Natural killer cell treated with Interleukin-12 subunit alpha and Interleukin-12 subunit beta and Interleukin-15 and Interleukin-18, amount 100 ng/mL, for 72 hours (primary cell): ENCODE data around the gene KRTAP1-1. TPM values are rescaled to one million over a fixed set of nuclear protein-coding genes. Genes with fewer than 3 reads are reported as not detected.
"Not testable (repeated sequence)": the region's sequence is repeated elsewhere in the genome, so short reads cannot be mapped to it uniquely, and the experiment has no call there.

Experiments
- ATAC-seq, 2 donors: fragments of 150-1000 bp; cut with Tn5 transposase in 1 of 2; sonication (Bioruptor Pico), chemical (Tn5 transposase) in 1 of 2; 2 replicates each; pipeline ENCODE4 v1.10.0; 2021
- DNase-seq: peaks from one replicate; pipeline ENCODE4 v3.0.0; 2022; ENCODE audit warnings: low spot score
- H3K27ac Mint-ChIP-seq, 2 donors: 1 replicate in 1 of 2; 2 replicates in 1 of 2; pipeline ENCODE4 v1.8.0; 2022; ENCODE audit warnings: mixed read lengths in 2 of 2, mild to moderate bottlenecking in 1 of 2, moderate library complexity in 1 of 2
- H3K27me3 Mint-ChIP-seq, 2 donors: 1 replicate in 1 of 2; 2 replicates in 1 of 2; pipeline ENCODE4 v1.8.0; 2022; ENCODE audit warnings: mixed read lengths in 2 of 2
- H3K36me3 Mint-ChIP-seq: one replicate; pipeline ENCODE4 v1.8.0; 2022; ENCODE audit warnings: mixed read lengths
- H3K4me1 Mint-ChIP-seq, 2 donors: 1 replicate in 1 of 2; 2 replicates in 1 of 2; pipeline ENCODE4 v1.8.0; 2022; ENCODE audit warnings: low read depth in 2 of 2, mixed read lengths in 2 of 2, mild to moderate bottlenecking in 1 of 2
- H3K4me3 Mint-ChIP-seq: one replicate; pipeline ENCODE4 v1.8.0; 2022; ENCODE audit warnings: mixed read lengths
- H3K9me3 Mint-ChIP-seq: 2 replicates; pipeline ENCODE4 v1.8.0; 2022; ENCODE audit warnings: mixed read lengths
- total RNA-seq, 2 donors: library from RNA; stranded (reverse); gene quantifications; one replicate each; pipeline ENCODE4 v1.2.3, GENCODE V29; 2022

The KRTAP1-1 gene
- not detected for total RNA-seq

GRCh38 chr17:41040783-41041571, at the start of gene KRTAP1-1:
TSS of gene KRTAP1-1 (minus strand) at chr17:41041450. CDS start at chr17:41041397, 53 bp downstream.
- not testable (repeated sequence) for DNase-seq, H3K4me3 Mint-ChIP-seq, H3K27ac Mint-ChIP-seq, H3K4me1 Mint-ChIP-seq, H3K36me3 Mint-ChIP-seq, H3K9me3 Mint-ChIP-seq, ATAC-seq
- peaks cover 30 to 41% of the 10 kb centered on the region in 2 donors for H3K27me3 Mint-ChIP-seq

- not testable (repeated sequence) for H3K4me3 Mint-ChIP-seq, DNase-seq, H3K36me3 Mint-ChIP-seq, ATAC-seq, H3K4me1 Mint-ChIP-seq, H3K9me3 Mint-ChIP-seq, H3K27ac Mint-ChIP-seq
- peaks cover 13 to 25% of the 10 kb centered on the region in 2 donors for H3K27me3 Mint-ChIP-seq
Measured at GRCh38 chr17:41088760-41089352, 47.6 kb upstream of the KRTAP1-1 start.

GRCh38 chr17:41084100-41084856, 43.0 kb upstream of the KRTAP1-1 start, which contains the start of gene KRTAP4-7:
TSS of gene KRTAP4-7 (plus strand) at chr17:41084150. CDS start at chr17:41084207, 57 bp downstream.
- peaks cover 17 to 28% of the 10 kb centered on the region in 2 donors for H3K27me3 Mint-ChIP-seq
- not testable (repeated sequence) for H3K4me3 Mint-ChIP-seq, DNase-seq, H3K9me3 Mint-ChIP-seq, H3K36me3 Mint-ChIP-seq, ATAC-seq, H3K4me1 Mint-ChIP-seq, H3K27ac Mint-ChIP-seq

DNA sequence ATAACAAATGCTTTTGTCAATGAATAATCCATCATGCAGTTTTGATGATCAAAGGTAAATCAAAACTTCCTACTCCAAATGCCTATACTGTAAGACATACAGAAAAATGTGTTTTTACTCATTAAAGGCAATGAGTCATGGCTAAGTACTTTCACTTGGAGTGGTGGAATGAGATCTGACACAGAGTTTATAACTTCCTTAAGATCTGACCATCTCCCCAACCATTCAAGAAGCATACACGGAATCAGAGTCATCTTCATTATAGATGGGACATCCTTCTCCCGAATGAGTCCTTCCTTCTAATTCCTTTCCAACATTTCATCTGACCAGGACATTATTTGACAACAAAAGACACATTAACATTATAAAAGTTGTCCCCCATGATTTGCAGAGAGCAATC, 42.2 kb upstream of the KRTAP1-1 start:
- not testable (repeated sequence) for H3K36me3 Mint-ChIP-seq, H3K27ac Mint-ChIP-seq, H3K4me1 Mint-ChIP-seq, DNase-seq, ATAC-seq, H3K4me3 Mint-ChIP-seq, H3K9me3 Mint-ChIP-seq
- peaks cover 11 to 22% of the 10 kb centered on the region in 2 donors for H3K27me3 Mint-ChIP-seq

- no peaks in the 10 kb centered on the region for H3K36me3 Mint-ChIP-seq
- no peak for DNase-seq
- no peaks in the 10 kb centered on the region for H3K4me1 Mint-ChIP-seq
- no peak for ATAC-seq
- no peaks in the 10 kb centered on the region for H3K9me3 Mint-ChIP-seq
- no peak overlapping the region for H3K4me3 Mint-ChIP-seq
- no peak overlapping the region for H3K27ac Mint-ChIP-seq
- H3K27me3 Mint-ChIP-seq: peaks cover 16 to 21% of the 10 kb centered on the region in 2 donors
Measured at GRCh38 chr17:41082626-41083025, 41.4 kb upstream of the KRTAP1-1 start.

DNA sequence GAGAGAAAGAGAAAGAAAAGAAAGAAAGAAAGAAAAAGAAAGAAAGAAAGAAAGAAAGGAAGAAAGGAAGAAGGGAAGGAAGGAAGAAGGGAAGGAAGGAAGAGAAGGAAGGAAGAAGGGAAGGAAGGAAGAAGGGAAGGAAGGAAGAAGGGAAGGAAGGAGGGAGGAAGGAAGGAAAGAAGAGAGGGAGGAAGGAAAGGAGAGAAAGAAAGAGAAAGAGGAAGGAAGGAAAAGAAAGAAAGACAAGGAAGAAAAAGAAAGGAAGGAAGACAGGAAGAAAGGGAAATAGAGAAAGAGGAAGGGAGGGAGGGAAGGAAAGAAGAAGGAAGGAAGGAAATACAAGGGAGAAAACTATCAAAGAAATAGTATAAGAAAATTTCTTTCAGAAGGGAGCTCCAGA, 35.5 kb upstream of the KRTAP1-1 start:
- ATAC-seq: no peak
- DNase-seq: no peak
- Mint-ChIP-seq H3K36me3 (no peaks in the 10 kb centered on the region), H3K27ac (no peak overlapping the region), H3K4me3 (no peak overlapping the region), H3K27me3 (peaks cover 30 to 38% of the 10 kb centered on the region in 2 donors), H3K9me3 (no peaks in the 10 kb centered on the region), H3K4me1 (no peaks in the 10 kb centered on the region)

- H3K27ac Mint-ChIP-seq: no peak overlapping the region
- H3K4me1 Mint-ChIP-seq: no peaks in the 10 kb centered on the region
- no peaks in the 10 kb centered on the region for H3K36me3 Mint-ChIP-seq
- no peaks in the 10 kb centered on the region for H3K9me3 Mint-ChIP-seq
- ATAC-seq: no peak
- no peak for DNase-seq
- H3K4me3 Mint-ChIP-seq: no peak overlapping the region
- H3K27me3 Mint-ChIP-seq: peaks cover 24 to 27% of the 10 kb centered on the region in 2 donors
Measured at GRCh38 chr17:41073676-41074075, 32.4 kb upstream of the KRTAP1-1 start.

GRCh38 chr17:41071606-41072360, 30.5 kb upstream of the KRTAP1-1 start:
- no peak for DNase-seq
- H3K4me3 Mint-ChIP-seq: no peak overlapping the region
- H3K9me3 Mint-ChIP-seq: no peaks in the 10 kb centered on the region
- H3K36me3 Mint-ChIP-seq: no peaks in the 10 kb centered on the region
- peak in 1 of 2 donors; percentile 45 for ATAC-seq
- H3K4me1 Mint-ChIP-seq: no peaks in the 10 kb centered on the region
- H3K27me3 Mint-ChIP-seq: peaks cover 15 to 20% of the 10 kb centered on the region in 2 donors
- no peak overlapping the region for H3K27ac Mint-ChIP-seq

DNA sequence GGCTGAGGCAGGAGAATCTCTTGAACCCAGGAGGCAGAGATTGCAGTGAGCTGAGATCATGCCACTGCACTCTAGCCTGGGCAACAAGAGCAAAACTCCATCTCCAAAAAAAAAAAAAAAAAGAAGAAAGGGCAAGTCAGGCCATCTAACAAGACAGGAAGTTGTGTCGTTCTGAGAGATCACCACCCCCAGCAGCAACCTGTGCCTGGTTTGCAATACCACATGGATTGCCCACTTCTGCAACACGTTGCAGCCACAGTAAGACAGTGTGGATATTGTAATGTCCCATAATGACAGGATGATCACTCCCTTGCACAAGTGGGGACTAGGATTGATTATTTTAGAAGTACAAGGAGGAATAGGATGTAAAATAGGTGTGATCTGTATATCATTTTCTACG, 27.8 kb upstream of the KRTAP1-1 start:
- DNase-seq (no peak), ATAC-seq (no peak)
- H3K36me3 Mint-ChIP-seq: no peaks in the 10 kb centered on the region
- no peak overlapping the region for H3K4me3 Mint-ChIP-seq
- H3K27ac Mint-ChIP-seq: no peak overlapping the region
- H3K27me3 Mint-ChIP-seq: peaks cover 4 to 11% of the 10 kb centered on the region in 2 donors
- H3K4me1 Mint-ChIP-seq: no peaks in the 10 kb centered on the region
- H3K9me3 Mint-ChIP-seq: no peaks in the 10 kb centered on the region

DNA sequence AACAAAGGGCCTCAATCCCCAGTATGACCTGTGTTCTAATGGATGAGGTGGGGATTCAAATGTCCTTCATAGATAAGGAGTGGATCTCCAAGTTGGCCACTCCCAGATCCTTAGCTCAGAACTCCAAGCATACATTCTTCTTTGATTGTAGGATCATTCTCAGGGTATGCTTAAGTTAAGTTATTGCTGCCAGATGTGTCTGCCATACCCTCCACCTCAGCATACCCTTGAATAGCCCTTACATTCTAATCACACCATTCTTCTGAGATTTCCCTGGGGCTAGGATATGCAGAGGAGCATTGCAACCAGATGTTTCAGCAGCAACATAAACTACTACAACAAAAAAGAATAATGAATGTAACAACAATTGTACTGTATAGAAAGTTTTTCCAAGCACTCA, 26.0 kb upstream of the KRTAP1-1 start:
- Mint-ChIP-seq H3K9me3 (no peaks in the 10 kb centered on the region), H3K4me1 (no peaks in the 10 kb centered on the region), H3K36me3 (no peaks in the 10 kb centered on the region), H3K4me3 (no peak overlapping the region), H3K27ac (no peak overlapping the region), H3K27me3 (peaks cover 6 to 17% of the 10 kb centered on the region in 2 donors)
- DNase-seq (no peak), ATAC-seq (no peak)

DNA sequence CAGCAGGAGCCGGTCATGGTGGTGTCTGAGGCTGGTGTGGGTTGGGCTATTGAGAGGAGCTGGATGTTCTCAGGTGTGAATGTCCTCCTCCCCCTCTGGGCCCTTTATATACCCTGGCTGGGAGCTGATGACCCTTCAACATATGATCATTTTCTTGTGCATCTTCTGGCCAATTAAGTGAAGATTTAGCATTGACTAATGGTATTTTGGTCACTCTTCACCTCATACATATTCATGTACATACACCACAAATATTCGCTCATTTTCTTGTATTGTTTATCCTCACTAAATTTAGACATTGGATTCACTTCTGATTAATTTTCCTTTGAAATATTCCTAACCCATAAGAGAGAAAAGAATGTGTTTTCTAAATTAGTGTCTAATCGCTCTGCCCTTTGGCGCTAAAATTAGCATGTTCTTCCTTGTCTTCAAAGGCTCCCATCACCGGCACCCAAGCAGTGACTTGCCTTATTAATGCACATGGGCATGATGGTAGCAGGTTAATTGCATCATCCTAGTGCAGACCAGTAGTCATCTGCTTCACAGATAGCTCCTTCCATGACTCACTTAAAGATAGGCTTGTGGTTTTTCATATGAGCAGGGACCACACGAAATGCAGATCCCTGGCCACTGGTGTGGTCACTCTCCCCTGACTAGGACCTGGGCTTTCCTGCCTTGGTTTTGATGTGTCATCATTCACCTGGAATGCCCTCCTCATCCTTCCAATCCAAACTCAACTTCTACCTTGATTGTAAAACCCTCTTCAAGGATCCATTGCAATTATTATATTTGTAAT, 24.8 kb upstream of the KRTAP1-1 start, which contains the start of gene KRTAP2-4:
TSS of gene KRTAP2-4 (minus strand) at position 51 of the 796 bp plus-strand sequence. CDS start at position 17, 34 bp downstream.
- Mint-ChIP-seq H3K36me3 (no peaks in the 10 kb centered on the region), H3K4me1 (no peaks in the 10 kb centered on the region), H3K4me3 (no peak within 1 kb of the TSS), H3K27me3 (peaks cover 11 to 30% of the 10 kb centered on the region in 2 donors), H3K9me3 (no peaks in the 10 kb centered on the region), H3K27ac (no peak within 1 kb of the TSS)
- DNase-seq (no peak), ATAC-seq (peak; percentile 11 to 53)

DNA sequence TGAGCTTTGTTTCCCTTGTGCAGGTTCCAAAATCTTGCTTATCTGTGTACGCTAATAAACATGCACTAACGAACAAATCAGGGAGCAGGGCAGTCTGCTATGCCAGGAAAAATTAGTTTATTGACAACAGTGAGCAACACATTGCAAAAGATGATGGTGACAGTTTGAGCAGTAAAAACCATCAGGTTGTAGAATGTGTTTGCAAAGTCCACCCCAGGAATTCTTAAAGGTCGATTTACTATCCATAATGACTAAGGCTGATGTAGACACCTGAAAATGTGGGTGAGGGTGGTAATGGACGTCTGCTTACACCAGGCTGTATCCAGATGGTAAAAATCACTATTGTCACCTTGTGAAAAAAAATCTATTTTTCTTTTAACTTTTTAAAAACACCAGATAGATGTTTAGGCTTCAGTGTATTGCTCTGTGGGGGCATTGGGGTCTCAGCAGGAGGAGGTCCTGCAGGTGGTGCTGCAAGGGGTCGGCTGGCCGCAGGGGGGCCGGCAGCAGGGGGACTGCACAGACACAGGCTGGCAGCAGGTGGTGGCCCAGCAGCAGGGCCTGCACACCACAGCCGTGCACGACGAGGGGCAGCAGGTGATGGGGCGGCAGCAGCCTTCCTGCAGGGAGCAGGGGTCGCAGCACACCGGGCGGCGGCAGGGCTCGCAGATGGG, 23.9 kb upstream of the KRTAP1-1 start:
- ATAC-seq: peak in 1 of 2 donors; percentile 7
- H3K4me3 Mint-ChIP-seq, H3K36me3 Mint-ChIP-seq, H3K27ac Mint-ChIP-seq, H3K4me1 Mint-ChIP-seq, H3K9me3 Mint-ChIP-seq, DNase-seq: not testable (repeated sequence)
- H3K27me3 Mint-ChIP-seq: peaks cover 20 to 39% of the 10 kb centered on the region in 2 donors
